Measurements from ENCODE around the gene NPBWR2. TPM values are rescaled to one million over a fixed set of nuclear protein-coding genes. Genes with fewer than 3 reads are reported as not detected.
A peak's percentile ranks its signal among the peaks of the same experiment; 100 is the strongest.
"Not testable (repeated sequence)": the region's sequence is repeated elsewhere in the genome, so short reads cannot be mapped to it uniquely, and the experiment has no call there.

NPBWR2 gene
- total RNA-seq, 1 donor from 2014 or later = not detected

DNA sequence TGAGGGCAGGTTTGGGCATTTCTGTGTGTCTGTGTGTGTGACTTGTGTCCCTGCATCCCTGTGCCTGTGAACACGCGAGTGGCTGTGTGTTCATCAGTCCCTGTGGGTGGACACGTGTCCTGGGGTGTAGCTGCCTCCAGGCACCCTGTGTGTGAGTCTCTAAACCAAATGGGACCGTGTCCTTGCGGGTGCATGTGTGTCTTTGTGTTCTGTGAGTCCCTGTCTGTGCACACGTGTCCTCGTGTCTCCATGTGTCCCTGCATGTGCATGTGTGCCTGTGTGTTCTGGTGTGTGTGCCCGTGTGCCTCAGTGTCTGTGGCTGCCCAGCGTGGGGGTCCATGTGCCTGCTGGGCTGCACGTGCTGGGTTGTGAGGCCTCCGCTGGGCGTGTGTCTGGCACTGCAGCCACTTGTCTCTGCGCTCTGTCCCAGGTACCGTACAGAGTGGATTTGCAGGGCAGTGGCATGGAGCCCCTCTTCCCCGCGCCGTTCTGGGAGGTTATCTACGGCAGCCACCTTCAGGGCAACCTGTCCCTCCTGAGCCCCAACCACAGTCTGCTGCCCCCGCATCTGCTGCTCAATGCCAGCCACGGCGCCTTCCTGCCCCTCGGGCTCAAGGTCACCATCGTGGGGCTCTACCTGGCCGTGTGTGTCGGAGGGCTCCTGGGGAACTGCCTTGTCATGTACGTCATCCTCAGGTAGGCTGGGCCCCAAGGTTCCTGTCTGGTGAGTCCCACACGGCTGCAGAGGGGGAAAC is 14.9 kb downstream of the NPBWR2 start:
- Mint-ChIP-seq H3K27ac (ENCODE audit: unreplicated experiment) (peak overlapping the region; percentile 57), H3K36me3 (ENCODE audit: low read depth, unreplicated experiment) (peaks cover 17% of the 10 kb centered on the region), H3K27me3 (ENCODE audit: unreplicated experiment) (peaks cover 34% of the 10 kb centered on the region), H3K4me1 (ENCODE audit: unreplicated experiment) (peaks cover 12% of the 10 kb centered on the region), H3K4me3 (ENCODE audit: unreplicated experiment) (no peak overlapping the region), H3K9me3 (ENCODE audit: unreplicated experiment) (peaks cover 5% of the 10 kb centered on the region)
- no peak for DNase-seq (ENCODE audit: low spot score)
- TF ChIP-seq, protein P1, sequence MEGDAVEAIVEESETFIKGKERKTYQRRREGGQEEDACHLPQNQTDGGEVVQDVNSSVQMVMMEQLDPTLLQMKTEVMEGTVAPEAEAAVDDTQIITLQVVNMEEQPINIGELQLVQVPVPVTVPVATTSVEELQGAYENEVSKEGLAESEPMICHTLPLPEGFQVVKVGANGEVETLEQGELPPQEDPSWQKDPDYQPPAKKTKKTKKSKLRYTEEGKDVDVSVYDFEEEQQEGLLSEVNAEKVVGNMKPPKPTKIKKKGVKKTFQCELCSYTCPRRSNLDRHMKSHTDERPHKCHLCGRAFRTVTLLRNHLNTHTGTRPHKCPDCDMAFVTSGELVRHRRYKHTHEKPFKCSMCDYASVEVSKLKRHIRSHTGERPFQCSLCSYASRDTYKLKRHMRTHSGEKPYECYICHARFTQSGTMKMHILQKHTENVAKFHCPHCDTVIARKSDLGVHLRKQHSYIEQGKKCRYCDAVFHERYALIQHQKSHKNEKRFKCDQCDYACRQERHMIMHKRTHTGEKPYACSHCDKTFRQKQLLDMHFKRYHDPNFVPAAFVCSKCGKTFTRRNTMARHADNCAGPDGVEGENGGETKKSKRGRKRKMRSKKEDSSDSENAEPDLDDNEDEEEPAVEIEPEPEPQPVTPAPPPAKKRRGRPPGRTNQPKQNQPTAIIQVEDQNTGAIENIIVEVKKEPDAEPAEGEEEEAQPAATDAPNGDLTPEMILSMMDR (IDR thresholded peaks at IDR 0.05; ENCODE audit: unreplicated experiment) = no peak

DNA sequence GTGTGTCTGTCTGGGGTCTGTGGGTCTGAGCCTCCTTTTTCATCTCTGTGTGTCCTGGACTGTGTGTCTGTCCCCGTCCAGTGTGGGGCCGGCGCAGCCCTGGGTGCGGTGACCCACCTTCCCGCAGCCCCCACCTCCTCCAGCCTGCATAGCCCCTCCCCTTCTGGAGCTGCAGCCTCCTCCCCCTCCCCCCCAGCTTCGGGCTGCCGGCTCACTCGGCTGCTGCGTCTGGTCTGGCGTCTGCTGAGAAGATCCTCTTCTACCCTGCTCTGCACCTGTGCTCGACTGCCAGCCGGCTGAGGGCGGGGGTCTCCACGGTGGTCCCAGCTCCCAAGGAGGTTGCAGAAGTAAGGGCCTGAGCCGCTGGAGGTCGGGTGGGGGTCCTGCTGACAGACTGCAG is 15.6 kb downstream of the NPBWR2 start:
- Mint-ChIP-seq H3K4me1 (ENCODE audit: unreplicated experiment) (peaks cover 10% of the 10 kb centered on the region), H3K36me3 (ENCODE audit: low read depth, unreplicated experiment) (peaks cover 14% of the 10 kb centered on the region), H3K4me3 (ENCODE audit: unreplicated experiment) (peak overlapping the region; percentile 19), H3K27ac (ENCODE audit: unreplicated experiment) (peak overlapping the region; percentile 11), H3K9me3 (ENCODE audit: unreplicated experiment) (peaks cover 2% of the 10 kb centered on the region), H3K27me3 (ENCODE audit: unreplicated experiment) (peaks cover 32% of the 10 kb centered on the region)
- TF ChIP-seq, protein P1 (IDR thresholded peaks at IDR 0.05; ENCODE audit: unreplicated experiment) = no peak
- DNase-seq (ENCODE audit: low spot score) = no peak

DNA sequence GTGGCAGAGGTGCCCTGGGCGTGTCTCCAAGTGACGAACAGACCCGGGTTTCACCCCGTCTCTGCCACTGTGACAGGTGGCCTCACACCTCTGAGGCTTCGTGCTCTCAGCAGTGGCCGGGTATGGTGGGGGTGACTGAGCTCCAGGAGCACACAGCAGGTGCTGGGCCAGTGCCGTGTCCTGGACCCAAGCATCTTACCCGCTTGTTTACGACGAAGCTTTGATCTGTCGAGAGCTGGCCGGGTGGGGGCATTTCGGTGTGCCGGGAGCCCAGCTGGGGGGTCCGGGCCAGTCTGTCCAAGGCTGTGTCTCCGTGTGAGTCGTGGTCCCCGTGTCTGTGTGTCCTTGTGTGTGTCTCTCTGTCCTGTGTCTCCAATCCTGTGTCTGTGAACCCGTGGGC is 16.0 kb downstream of the NPBWR2 start:
- DNase-seq (ENCODE audit: low spot score) = no peak
- Mint-ChIP-seq H3K27me3 (ENCODE audit: unreplicated experiment) (peaks cover 28% of the 10 kb centered on the region), H3K4me1 (ENCODE audit: unreplicated experiment) (peaks cover 9% of the 10 kb centered on the region), H3K27ac (ENCODE audit: unreplicated experiment) (peak overlapping the region; percentile 11), H3K36me3 (ENCODE audit: low read depth, unreplicated experiment) (peaks cover 12% of the 10 kb centered on the region), H3K4me3 (ENCODE audit: unreplicated experiment) (peak overlapping the region; percentile 19), H3K9me3 (ENCODE audit: unreplicated experiment) (no peaks in the 10 kb centered on the region)
- TF ChIP-seq, protein P1 (IDR thresholded peaks at IDR 0.05; ENCODE audit: unreplicated experiment) = no peak

DNA sequence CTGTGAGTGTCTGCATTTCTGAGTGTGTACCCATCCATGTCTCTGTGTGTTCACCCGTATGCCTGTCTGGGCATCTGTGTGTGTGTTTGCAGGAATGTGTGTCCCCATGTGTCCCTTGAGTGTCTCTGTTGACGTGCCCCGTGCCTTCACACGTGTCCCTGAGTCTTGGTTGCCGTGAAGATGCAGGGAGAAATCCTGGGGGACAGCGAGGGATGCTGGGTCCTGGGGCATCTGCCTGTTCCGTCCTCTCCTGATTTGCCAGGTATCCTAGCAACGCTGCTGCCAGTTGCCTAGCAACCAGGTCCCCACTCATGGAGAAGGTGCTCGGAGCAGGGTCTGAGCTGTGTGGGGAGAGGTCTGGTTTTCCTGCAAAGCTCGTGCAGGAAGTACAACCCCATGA is 17.2 kb downstream of the NPBWR2 start:
- DNase-seq (ENCODE audit: low spot score) = no peak
- TF ChIP-seq, protein P1 (IDR thresholded peaks at IDR 0.05; ENCODE audit: unreplicated experiment) = no peak
- peaks cover 31% of the 10 kb centered on the region for H3K27me3 Mint-ChIP-seq (ENCODE audit: unreplicated experiment)
- peaks cover 9% of the 10 kb centered on the region for H3K4me1 Mint-ChIP-seq (ENCODE audit: unreplicated experiment)
- H3K27ac Mint-ChIP-seq (ENCODE audit: unreplicated experiment) = peak overlapping the region; percentile 72
- no peaks in the 10 kb centered on the region for H3K9me3 Mint-ChIP-seq (ENCODE audit: unreplicated experiment)
- H3K36me3 Mint-ChIP-seq (ENCODE audit: low read depth, unreplicated experiment) = peaks cover 16% of the 10 kb centered on the region
- peak overlapping the region; percentile 59 for H3K4me3 Mint-ChIP-seq (ENCODE audit: unreplicated experiment)

DNA sequence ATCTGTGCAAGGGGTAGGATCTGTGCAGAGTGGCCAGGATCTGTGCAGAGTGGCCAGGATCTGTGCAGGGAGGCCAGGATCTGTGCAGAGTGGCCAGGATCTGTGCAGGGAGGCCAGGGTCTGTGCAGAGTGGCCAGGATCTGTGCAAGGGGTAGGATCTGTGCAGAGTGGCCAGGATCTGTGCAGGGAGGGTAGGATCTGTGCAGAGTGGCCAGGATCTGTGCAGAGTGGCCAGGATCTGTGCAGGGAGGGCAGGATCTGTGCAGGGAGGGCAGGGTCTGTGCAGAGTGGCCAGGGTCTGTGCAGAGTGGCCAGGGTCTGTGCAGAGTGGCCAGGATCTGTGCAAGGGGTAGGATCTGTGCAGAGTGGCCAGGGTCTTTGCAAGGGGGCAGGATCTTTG is 18.8 kb downstream of the NPBWR2 start:
- not testable (repeated sequence) for DNase-seq (ENCODE audit: low spot score); H3K9me3 Mint-ChIP-seq (ENCODE audit: unreplicated experiment)
- Mint-ChIP-seq H3K36me3 (ENCODE audit: low read depth, unreplicated experiment) (peaks cover 16% of the 10 kb centered on the region), H3K4me3 (ENCODE audit: unreplicated experiment) (peak overlapping the region; percentile 80), H3K27ac (ENCODE audit: unreplicated experiment) (peak overlapping the region; percentile 25), H3K27me3 (ENCODE audit: unreplicated experiment) (peaks cover 33% of the 10 kb centered on the region), H3K4me1 (ENCODE audit: unreplicated experiment) (peaks cover 13% of the 10 kb centered on the region)

DNA sequence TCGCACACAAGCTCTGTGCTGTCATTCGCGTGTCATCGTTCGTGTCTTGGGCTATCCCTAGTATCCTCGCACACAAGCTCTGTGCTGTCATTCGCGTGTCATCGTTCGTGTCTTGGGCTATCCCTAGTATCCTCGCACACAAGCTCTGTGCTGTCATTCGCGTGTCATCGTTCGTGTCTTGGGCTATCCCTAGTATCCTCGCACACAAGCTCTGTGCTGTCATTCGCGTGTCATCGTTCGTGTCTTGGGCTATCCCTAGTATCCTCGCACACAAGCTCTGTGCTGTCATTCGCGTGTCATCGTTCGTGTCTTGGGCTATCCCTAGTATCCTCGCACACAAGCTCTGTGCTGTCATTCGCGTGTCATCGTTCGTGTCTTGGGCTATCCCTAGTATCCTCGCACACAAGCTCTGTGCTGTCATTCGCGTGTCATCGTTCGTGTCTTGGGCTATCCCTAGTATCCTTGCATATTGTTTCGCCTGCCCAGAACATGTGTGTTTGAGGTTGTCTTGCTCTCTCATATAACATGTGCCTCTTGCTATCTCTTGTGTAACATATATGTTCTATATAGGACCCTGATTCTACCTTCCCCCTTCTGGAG is 20.0 kb downstream of the NPBWR2 start:
- not testable (repeated sequence) for H3K4me3 Mint-ChIP-seq (ENCODE audit: unreplicated experiment); H3K27ac Mint-ChIP-seq (ENCODE audit: unreplicated experiment); H3K9me3 Mint-ChIP-seq (ENCODE audit: unreplicated experiment); DNase-seq (ENCODE audit: low spot score)
- Mint-ChIP-seq H3K4me1 (ENCODE audit: unreplicated experiment) (peaks cover 19% of the 10 kb centered on the region), H3K36me3 (ENCODE audit: low read depth, unreplicated experiment) (peaks cover 16% of the 10 kb centered on the region), H3K27me3 (ENCODE audit: unreplicated experiment) (peaks cover 32% of the 10 kb centered on the region)

All from endothelial cell (in vitro differentiated cells).